Hepatocyte (in vitro differentiated cells): ENCODE measurements around the gene ZNF423.

ENCODE experiments used
- EZH2 ChIP-seq: fragments of 200-600 bp; sonication (generic); IDR thresholded peaks from 2 replicates; pipeline ENCODE4 v1.6.1; 2016; ENCODE audit warnings: antibody characterized with exemption, mild to moderate bottlenecking, borderline replicate concordance
- TF ChIP-seq, protein P1 (sequence below): fragments of 200-600 bp; sonication (generic); IDR thresholded peaks from 2 replicates; pipeline ENCODE4 v1.5.1; 2016; ENCODE audit warnings: antibody characterized with exemption, mild to moderate bottlenecking; ENCODE audit not compliant: poor library complexity

DNA sequence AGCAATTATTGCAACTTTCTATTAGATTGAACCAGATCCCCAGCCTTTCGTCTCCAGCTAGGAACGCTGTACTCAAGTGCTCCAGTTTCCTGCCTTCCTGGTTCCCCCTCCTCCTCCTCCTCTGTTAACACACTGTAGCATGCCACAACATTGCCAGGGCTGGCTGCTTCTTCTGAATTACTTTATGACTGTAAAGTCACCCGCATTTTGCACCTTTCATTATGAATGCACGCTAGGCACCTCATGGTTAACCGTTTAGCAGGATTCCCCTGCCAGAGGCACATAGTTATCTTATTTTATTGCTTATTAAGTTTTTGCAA lies 4.5 kb downstream of the ZNF423 start:
- TF ChIP-seq, protein P1, sequence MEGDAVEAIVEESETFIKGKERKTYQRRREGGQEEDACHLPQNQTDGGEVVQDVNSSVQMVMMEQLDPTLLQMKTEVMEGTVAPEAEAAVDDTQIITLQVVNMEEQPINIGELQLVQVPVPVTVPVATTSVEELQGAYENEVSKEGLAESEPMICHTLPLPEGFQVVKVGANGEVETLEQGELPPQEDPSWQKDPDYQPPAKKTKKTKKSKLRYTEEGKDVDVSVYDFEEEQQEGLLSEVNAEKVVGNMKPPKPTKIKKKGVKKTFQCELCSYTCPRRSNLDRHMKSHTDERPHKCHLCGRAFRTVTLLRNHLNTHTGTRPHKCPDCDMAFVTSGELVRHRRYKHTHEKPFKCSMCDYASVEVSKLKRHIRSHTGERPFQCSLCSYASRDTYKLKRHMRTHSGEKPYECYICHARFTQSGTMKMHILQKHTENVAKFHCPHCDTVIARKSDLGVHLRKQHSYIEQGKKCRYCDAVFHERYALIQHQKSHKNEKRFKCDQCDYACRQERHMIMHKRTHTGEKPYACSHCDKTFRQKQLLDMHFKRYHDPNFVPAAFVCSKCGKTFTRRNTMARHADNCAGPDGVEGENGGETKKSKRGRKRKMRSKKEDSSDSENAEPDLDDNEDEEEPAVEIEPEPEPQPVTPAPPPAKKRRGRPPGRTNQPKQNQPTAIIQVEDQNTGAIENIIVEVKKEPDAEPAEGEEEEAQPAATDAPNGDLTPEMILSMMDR = no peak
- no peak for TF ChIP-seq EZH2
